Measurements from ENCODE around the gene IFT57.
A peak's percentile ranks its signal among the peaks of the same experiment; 100 is the strongest.

IFT57 gene

DNA sequence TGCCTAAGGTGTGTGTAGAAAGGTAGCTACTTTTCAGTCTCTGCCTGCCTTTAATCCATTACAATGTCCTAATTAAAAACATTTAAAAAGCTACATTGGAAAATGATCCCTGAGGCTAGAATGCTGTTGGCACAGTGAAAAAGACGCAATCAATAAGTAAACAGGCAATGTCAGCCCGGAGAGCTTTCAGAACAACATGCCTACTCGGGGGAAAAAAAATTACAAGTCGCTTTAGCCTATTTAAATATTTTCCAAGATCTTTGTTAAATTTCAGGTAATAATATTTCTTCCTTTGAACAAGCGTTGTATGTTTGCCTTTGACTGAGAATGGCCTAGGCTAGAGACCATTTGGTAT lies 84.8 kb downstream of the IFT57 start:
- Mint-ChIP-seq H3K27me3 (no peaks in the 10 kb centered on the region), H3K9me3 (no peaks in the 10 kb centered on the region), H3K36me3 (ENCODE audit: low read depth) (no peaks in the 10 kb centered on the region), H3K27ac (no peak overlapping the region), H3K4me1 (ENCODE audit: low read depth) (peaks cover 25% of the 10 kb centered on the region), H3K4me3 (no peak overlapping the region)
- intact Hi-C loops (cut with micrococcal nuclease) = no loop called here

DNA sequence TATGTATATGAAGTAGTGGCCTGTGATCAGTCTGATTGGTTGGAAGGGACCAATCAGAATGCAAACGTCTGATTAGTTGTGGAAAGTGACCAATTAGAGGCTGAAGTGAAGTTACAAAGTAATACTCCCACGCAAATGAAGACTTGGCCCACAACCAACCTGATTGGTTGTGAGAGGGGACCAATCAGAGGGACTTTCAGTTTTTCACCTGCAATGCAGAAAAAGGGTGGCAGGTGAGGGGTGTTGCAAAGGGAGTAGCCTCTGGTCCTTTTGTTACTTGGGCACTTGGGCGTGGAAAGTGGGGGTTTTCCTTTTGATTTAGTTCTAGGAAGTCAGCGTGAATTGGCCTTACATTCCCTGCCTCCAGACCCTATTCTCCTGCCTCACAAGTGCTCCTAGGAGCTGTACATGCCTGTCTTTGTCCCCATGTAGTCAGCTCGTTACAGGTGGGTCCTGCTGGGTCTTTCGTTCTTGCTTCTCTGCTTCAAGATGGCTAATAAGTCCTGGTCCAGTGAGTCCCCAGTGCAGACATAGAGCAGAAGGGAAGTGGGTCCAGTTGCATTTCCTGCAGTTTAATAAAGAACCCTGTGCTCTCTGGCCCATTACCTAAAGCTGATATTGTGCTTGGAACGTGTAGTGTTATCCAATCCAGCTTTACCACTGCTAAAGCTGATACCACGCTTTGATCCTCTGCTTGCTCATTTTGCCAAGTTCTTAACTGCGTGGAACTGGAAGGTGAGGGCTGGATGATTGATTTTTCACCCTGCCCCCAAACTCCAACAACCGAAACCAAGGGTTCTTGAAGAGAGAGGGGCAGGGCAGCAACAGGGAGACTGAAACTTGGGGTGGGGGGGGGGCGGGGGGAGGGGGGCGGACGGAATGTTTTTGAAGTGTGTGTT lies 85.4 kb downstream of the IFT57 start:
- Mint-ChIP-seq H3K36me3 (ENCODE audit: low read depth) (no peaks in the 10 kb centered on the region), H3K27me3 (no peaks in the 10 kb centered on the region), H3K27ac (no peak overlapping the region), H3K4me3 (no peak overlapping the region), H3K4me1 (ENCODE audit: low read depth) (peaks cover 31% of the 10 kb centered on the region), H3K9me3 (no peaks in the 10 kb centered on the region)
- intact Hi-C loops (cut with micrococcal nuclease) = no loop called here

GRCh38 chr3:108134555-108134880 lies 87.7 kb downstream of the IFT57 start:
- Mint-ChIP-seq H3K36me3 (ENCODE audit: low read depth) (no peaks in the 10 kb centered on the region), H3K27me3 (no peaks in the 10 kb centered on the region), H3K4me1 (ENCODE audit: low read depth) (peaks cover 44% of the 10 kb centered on the region), H3K27ac (peak overlapping the region; percentile 38), H3K9me3 (no peaks in the 10 kb centered on the region), H3K4me3 (no peak overlapping the region)
- intact Hi-C loops (cut with micrococcal nuclease) = no loop called here

DNA sequence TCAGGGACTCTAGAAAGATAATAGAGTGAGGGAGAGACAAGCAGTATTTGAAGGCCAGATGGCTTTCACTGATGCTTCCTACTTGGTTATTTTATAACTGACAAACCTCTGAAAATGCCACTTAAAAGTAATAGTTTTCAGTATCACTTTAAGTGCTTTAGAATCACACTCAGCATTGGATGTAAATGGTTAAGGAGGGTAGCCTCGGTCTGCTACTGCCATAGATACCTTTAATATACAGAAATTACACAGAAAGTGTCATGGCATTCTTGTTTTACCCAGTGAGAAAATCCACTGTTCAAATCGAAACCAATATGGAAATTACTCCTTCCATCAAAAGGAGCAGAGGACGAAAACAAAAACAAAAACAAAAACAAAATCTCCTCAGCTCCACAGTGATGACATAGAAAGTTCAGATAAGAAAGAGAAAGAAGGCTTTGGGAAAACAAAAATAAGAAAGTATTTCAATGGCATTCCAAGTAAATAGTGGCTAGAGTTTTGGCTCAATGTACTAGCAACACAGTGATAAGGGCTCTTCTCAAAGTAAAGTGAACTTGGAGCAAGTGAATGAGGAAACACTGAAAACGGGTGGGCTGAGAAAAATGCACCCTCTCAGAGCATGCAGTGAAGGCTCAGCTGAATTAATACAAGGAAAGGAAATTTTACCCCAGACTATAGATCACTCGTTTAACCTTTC lies 88.2 kb downstream of the IFT57 start:
- Mint-ChIP-seq H3K4me1 (ENCODE audit: low read depth) (peaks cover 44% of the 10 kb centered on the region), H3K36me3 (ENCODE audit: low read depth) (no peaks in the 10 kb centered on the region), H3K9me3 (no peaks in the 10 kb centered on the region), H3K4me3 (no peak overlapping the region), H3K27me3 (no peaks in the 10 kb centered on the region), H3K27ac (no peak overlapping the region)
- intact Hi-C loops (cut with micrococcal nuclease) = loop anchor here (2.0 kb wide), 1 partner anchor 89 kb away; the partner anchor contains the start of gene IFT57

- Mint-ChIP-seq H3K27ac (peak overlapping the region; percentile 86), H3K4me3 (peak overlapping the region; percentile 48), H3K36me3 (ENCODE audit: low read depth) (no peaks in the 10 kb centered on the region), H3K4me1 (ENCODE audit: low read depth) (peaks cover 52% of the 10 kb centered on the region), H3K27me3 (no peaks in the 10 kb centered on the region), H3K9me3 (no peaks in the 10 kb centered on the region)
- intact Hi-C loops (cut with micrococcal nuclease) = loop anchor here (2.0 kb wide), 1 partner anchor 90 kb away; the partner anchor contains the start of gene IFT57
Measured at GRCh38 chr3:108133048-108133369, 89.2 kb downstream of the IFT57 start.

DNA sequence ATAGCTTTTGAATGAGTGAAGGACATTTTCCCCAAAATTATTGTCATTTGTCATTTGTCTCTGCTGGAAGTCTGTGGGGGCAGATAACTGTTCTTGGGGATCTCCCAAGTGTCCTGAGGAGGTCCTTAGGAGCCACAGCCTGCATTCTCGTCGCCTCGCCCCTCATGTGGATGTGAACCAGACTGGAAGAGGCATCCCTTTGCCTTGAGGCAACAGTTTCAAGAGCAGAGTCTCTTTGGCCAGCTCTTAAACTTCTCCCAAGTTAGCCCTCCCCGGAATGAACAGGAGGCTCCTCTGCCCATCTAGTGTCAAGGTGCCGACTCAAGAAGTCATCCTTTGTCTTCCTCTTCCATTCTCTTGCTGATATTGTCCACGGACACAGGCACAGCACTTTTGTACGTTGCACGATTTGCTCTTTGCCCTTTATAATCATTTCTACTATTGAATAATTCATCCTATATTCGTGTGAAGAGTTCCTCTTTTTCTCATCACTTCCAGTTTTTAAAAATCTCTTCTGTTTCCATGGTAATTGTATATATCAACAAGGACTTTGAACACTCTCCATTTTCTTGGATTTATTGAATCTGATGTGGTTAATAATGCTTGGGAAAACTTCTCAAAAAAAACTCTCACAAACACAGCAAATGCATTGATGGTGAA lies 90.6 kb downstream of the IFT57 start:
- no peak overlapping the region for H3K4me3 Mint-ChIP-seq
- H3K36me3 Mint-ChIP-seq (ENCODE audit: low read depth) = no peaks in the 10 kb centered on the region
- H3K27me3 Mint-ChIP-seq = no peaks in the 10 kb centered on the region
- intact Hi-C loops (cut with micrococcal nuclease) = loop anchor here (2.0 kb wide), 1 partner anchor 91 kb away; the partner anchor contains the start of gene IFT57
- H3K27ac Mint-ChIP-seq = peak overlapping the region; percentile 86
- no peaks in the 10 kb centered on the region for H3K9me3 Mint-ChIP-seq
- H3K4me1 Mint-ChIP-seq (ENCODE audit: low read depth) = peaks cover 58% of the 10 kb centered on the region

DNA sequence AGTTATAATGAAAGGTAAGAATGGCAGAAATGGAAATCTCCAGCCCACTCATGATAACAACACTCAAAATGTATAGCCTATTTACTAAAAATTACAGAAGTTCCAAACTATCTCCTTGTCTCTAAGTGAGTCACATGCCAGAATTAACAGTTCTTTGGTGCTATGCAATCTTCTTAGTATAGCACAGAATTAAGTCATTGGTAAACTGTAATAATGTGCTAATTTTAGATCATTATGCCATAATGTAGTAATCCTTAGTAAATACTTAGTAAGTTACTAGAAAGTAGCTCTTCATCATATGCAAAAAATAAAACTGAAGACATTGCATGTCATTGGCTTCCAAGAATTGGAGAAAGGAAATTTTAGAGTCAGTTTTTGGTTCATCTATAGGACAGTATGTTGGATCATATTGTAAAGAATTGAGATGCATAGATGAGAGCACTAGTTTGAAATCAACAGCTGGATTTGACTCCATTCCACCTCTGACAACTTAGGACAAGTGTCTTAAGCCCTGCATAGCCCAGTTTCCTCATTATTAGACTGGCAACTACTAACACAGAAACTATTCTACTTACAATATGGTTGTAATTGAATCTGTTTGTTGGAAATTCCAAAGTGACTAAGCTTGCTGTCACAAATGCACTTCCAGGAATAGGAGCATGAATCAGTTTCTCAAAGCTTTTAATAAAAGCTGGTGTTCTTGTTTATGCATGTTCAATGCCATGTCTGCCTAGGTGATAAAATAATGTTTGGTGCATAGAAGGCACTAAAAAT lies 91.3 kb downstream of the IFT57 start:
- peaks cover 62% of the 10 kb centered on the region for H3K4me1 Mint-ChIP-seq (ENCODE audit: low read depth)
- no peak overlapping the region for H3K4me3 Mint-ChIP-seq
- no peaks in the 10 kb centered on the region for H3K27me3 Mint-ChIP-seq
- no peaks in the 10 kb centered on the region for H3K9me3 Mint-ChIP-seq
- intact Hi-C loops (cut with micrococcal nuclease) = no loop called here
- peak overlapping the region; percentile 86 for H3K27ac Mint-ChIP-seq
- H3K36me3 Mint-ChIP-seq (ENCODE audit: low read depth) = no peaks in the 10 kb centered on the region

DNA sequence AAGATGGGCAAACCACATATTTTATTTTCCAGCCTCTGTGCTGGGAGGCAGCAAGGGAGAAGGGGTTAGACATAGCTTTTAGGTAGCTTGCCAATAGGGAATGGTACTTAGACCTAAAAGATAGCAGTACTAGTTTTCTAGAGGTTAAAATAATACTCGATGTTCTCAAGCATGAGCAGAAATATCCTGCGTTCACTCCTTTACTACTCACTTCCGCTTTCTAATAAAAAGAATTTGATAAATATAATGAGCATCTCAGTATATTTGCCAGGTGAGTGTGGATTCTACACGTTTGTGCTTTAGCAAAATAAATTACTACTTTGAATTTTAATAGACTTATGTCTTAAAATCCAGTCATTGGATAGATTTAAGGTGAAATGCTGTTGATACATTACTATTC lies 92.0 kb downstream of the IFT57 start:
- Mint-ChIP-seq H3K27ac (no peak overlapping the region), H3K4me3 (no peak overlapping the region), H3K4me1 (ENCODE audit: low read depth) (peaks cover 68% of the 10 kb centered on the region), H3K36me3 (ENCODE audit: low read depth) (no peaks in the 10 kb centered on the region), H3K9me3 (no peaks in the 10 kb centered on the region), H3K27me3 (no peaks in the 10 kb centered on the region)
- intact Hi-C loops (cut with micrococcal nuclease) = no loop called here

DNA sequence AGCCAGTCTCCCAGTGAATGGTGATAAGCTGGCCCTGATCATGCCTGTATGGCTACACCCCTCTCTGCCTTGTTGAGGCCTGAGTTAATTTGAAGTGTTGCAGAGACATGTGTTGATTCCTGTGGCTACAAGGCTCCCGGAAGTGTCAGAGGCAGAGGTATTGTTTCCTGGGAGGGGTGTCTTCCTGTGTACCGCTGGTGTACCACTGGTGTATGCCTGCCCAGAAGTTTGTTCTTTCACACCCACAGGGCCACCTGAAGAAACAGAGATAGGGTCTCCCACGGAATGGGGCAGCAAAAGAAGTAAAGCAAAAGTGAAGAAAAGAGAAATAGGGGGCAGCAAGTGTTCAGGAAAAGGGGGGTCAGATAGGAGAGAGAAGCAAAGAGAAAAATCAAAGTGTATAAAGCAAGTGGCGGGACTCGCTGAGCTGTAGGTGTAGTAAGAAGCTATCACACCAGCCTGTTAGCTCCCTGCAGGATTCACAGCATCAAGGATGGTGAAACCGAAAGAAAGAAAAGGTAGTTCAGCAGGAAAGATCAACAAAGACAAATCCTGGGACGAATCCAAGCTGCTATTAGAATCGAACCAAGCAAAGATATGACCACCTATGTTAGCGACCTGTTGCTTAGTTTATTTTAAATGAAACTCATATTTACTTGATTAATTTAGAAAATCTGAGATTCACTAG lies 94.8 kb downstream of the IFT57 start:
- H3K4me1 Mint-ChIP-seq (ENCODE audit: low read depth) = peaks cover 67% of the 10 kb centered on the region
- no peak overlapping the region for H3K4me3 Mint-ChIP-seq
- no peaks in the 10 kb centered on the region for H3K36me3 Mint-ChIP-seq (ENCODE audit: low read depth)
- H3K9me3 Mint-ChIP-seq = no peaks in the 10 kb centered on the region
- H3K27me3 Mint-ChIP-seq = no peaks in the 10 kb centered on the region
- H3K27ac Mint-ChIP-seq = peak overlapping the region; percentile 19
- intact Hi-C loops (cut with micrococcal nuclease) = loop anchor here (5.0 kb wide), 1 partner anchor 35 kb away; the partner anchor contains the start of gene CD47

GRCh38 chr3:108126348-108126747 lies 95.9 kb downstream of the IFT57 start:
- Mint-ChIP-seq H3K27ac (peak overlapping the region; percentile 90), H3K36me3 (ENCODE audit: low read depth) (no peaks in the 10 kb centered on the region), H3K4me3 (no peak overlapping the region), H3K4me1 (ENCODE audit: low read depth) (peaks cover 62% of the 10 kb centered on the region), H3K9me3 (no peaks in the 10 kb centered on the region), H3K27me3 (no peaks in the 10 kb centered on the region)
- intact Hi-C loops (cut with micrococcal nuclease) = loop anchor here (5.0 kb wide), 1 partner anchor 34 kb away; the partner anchor contains the start of gene CD47

DNA sequence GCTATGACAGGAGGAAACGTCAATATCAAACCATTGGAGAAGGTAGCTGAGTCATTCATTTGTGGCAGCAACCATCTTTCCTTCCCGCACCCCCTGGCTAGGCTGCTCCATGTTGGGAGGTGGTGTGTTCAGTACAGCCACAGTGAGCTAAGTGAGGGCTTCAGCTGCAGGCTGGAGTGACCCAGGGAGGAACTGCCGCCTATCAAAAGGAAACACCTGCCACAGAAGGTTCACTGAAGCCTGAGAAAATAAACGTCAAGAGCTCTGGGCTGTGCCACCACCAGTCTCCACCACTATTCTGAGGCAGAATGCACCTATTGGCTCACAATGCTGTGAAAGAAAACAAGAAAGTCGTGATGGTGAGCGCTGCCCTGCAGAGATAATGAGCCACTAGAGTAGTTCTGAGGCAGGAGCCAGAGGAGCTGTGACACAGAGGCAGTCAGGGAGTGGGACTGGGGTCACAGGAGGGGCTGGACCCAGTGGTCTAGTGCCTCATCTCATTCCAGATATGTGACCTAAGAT lies 96.6 kb downstream of the IFT57 start:
- Mint-ChIP-seq H3K36me3 (ENCODE audit: low read depth) (no peaks in the 10 kb centered on the region), H3K9me3 (no peaks in the 10 kb centered on the region), H3K4me1 (ENCODE audit: low read depth) (peaks cover 55% of the 10 kb centered on the region), H3K4me3 (no peak overlapping the region), H3K27me3 (no peaks in the 10 kb centered on the region), H3K27ac (peak overlapping the region; percentile 90)
- intact Hi-C loops (cut with micrococcal nuclease) = loop anchor here (5.0 kb wide), 1 partner anchor 33 kb away; the partner anchor contains the start of gene CD47

GRCh38 chr3:108125153-108125543 lies 97.1 kb downstream of the IFT57 start:
- Mint-ChIP-seq H3K4me3 (no peak overlapping the region), H3K36me3 (ENCODE audit: low read depth) (no peaks in the 10 kb centered on the region), H3K4me1 (ENCODE audit: low read depth) (peaks cover 54% of the 10 kb centered on the region), H3K9me3 (no peaks in the 10 kb centered on the region), H3K27me3 (no peaks in the 10 kb centered on the region), H3K27ac (peak overlapping the region; percentile 90)
- intact Hi-C loops (cut with micrococcal nuclease) = loop anchor here (5.0 kb wide), 1 partner anchor 33 kb away; the partner anchor contains the start of gene CD47

Measured in dendritic cell treated with granulocyte-macrophage colony-stimulating factor and Interleukin-4, amounts not matched to agents 40 ng/mL and 50 ng/mL, for 4 days (primary cell).